ENCODE results near the gene BPI.

The BPI gene

DNA sequence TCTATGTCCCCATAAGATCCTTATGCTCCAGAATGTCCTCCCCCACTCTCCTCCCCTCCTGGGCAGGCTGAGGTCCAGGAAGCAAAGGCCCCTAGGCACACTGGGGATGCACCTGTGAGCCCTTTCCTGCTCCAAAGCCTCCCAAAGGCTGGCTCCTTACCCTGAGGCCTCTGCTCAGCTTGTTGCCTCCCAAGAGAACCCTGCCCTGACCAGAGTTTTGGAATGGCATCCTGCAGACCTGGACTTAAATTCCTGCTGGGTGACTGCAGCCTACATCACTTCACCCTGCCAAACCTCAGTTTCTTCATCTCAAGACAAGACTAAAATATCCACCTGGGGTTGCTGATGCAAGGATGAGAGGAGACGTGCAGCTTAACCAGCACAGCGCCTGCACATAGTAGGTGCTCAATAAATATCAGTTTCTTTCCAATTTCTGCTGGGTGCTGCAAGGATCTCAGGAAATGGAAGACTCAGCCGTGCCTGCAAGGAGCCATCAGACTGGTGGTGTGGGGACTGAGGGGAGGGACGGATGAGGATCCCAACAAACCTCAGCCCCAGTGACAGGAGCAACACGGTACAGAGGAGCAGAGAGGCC lies 40.2 kb downstream of the BPI start:
- Mint-ChIP-seq H3K27me3 (peaks cover 7% of the 10 kb centered on the region), H3K36me3 (ENCODE audit: low read depth) (no peaks in the 10 kb centered on the region), H3K4me3 (no peak overlapping the region), H3K4me1 (ENCODE audit: low read depth) (no peaks in the 10 kb centered on the region), H3K9me3 (peaks cover under 1% of the 10 kb centered on the region), H3K27ac (no peak overlapping the region)

DNA sequence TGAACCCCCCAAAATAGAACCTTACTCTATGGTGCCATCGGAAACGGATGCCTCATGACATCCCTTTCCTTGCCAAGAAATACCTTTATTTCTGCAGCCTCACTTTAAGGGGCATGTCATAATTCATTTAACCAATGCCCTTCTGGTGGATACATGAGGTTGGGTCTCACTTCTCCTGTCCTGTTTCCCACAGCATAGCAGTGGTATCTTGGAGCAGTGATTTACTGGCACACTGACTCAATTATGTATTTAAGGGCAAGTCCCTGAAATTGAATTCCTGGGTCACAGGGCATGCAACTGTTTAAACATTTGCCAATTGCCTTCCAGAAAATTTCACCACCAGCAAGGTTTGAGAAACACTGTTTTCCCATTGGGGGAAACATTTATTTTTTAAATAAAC lies 41.7 kb downstream of the BPI start:
- Mint-ChIP-seq H3K4me3 (no peak overlapping the region), H3K9me3 (no peaks in the 10 kb centered on the region), H3K27ac (no peak overlapping the region), H3K27me3 (peaks cover 3% of the 10 kb centered on the region), H3K36me3 (ENCODE audit: low read depth) (no peaks in the 10 kb centered on the region), H3K4me1 (ENCODE audit: low read depth) (no peaks in the 10 kb centered on the region)

DNA sequence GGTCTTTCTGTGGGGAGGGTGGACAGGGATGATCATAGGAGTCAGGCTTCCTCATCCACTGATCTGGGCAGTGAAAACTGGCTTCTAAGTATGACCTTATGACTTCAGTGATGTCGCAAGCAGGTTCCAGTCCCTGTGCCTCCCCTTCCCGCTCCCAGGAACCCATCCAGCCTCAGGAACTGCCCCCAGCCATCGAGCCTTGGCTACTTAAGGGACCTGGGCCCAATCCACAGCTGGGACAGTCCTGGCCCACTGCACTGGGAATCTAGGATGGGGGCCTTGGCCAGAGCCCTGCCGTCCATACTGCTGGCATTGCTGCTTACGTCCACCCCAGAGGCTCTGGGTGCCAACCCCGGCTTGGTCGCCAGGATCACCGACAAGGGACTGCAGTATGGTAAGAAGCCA lies 42.3 kb downstream of the BPI start, which contains the start of gene LBP:
Gene LBP (plus strand): TSS at position 236 of the 405 bp plus-strand sequence. CDS start 35 bp downstream, at position 271.
- Mint-ChIP-seq H3K9me3 (no peaks in the 10 kb centered on the region), H3K4me3 (no peak within 1 kb of the TSS), H3K36me3 (ENCODE audit: low read depth) (no peaks in the 10 kb centered on the region), H3K4me1 (ENCODE audit: low read depth) (no peaks in the 10 kb centered on the region), H3K27ac (no peak within 1 kb of the TSS), H3K27me3 (peaks cover 3% of the 10 kb centered on the region)

DNA sequence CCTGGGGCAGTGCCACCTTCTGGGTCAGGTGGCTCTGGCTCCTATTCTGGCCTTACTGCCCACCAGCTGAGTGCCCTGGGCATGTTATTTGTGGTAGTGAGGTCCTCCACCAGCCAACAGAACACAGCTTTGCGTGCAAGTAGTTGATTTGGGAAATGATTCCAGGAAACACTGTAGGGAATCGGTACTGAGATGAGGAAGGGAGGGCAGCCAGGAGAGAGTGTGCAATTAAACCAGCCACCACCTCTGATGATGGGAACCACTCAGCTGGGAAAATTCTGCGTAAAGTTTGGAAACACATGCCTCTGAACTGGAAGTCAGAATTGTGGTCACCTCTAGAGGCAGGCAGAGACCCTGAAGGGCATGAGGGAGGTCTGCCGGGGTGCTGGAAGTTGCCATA lies 42.8 kb downstream of the BPI start:
- H3K9me3 Mint-ChIP-seq = no peaks in the 10 kb centered on the region
- no peaks in the 10 kb centered on the region for H3K36me3 Mint-ChIP-seq (ENCODE audit: low read depth)
- H3K27ac Mint-ChIP-seq = no peak overlapping the region
- no peak overlapping the region for H3K4me3 Mint-ChIP-seq
- H3K4me1 Mint-ChIP-seq (ENCODE audit: low read depth) = no peaks in the 10 kb centered on the region
- peaks cover 3% of the 10 kb centered on the region for H3K27me3 Mint-ChIP-seq

DNA sequence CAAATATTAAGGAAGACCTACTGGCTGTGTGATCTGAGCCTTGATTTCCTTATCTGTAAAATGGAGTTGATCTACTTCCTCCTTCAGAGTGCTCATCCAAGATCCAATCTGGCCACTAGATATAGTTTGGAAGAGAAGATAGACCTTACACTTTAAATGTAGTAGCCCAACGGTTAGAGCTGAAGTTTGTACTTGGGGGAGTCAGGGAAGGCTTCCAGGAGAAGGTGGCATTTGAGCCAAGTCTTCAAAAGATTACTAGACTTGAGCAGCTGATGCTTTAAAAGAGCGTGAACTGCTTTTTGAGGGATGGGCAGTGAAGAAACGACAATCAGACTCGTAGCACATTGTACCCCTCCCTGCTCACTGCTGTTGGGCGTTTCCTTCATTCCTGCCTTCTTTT lies 45.9 kb downstream of the BPI start:
- Mint-ChIP-seq H3K36me3 (ENCODE audit: low read depth) (no peaks in the 10 kb centered on the region), H3K27ac (no peak overlapping the region), H3K9me3 (no peaks in the 10 kb centered on the region), H3K27me3 (peaks cover 3% of the 10 kb centered on the region), H3K4me1 (ENCODE audit: low read depth) (no peaks in the 10 kb centered on the region), H3K4me3 (no peak overlapping the region)

DNA sequence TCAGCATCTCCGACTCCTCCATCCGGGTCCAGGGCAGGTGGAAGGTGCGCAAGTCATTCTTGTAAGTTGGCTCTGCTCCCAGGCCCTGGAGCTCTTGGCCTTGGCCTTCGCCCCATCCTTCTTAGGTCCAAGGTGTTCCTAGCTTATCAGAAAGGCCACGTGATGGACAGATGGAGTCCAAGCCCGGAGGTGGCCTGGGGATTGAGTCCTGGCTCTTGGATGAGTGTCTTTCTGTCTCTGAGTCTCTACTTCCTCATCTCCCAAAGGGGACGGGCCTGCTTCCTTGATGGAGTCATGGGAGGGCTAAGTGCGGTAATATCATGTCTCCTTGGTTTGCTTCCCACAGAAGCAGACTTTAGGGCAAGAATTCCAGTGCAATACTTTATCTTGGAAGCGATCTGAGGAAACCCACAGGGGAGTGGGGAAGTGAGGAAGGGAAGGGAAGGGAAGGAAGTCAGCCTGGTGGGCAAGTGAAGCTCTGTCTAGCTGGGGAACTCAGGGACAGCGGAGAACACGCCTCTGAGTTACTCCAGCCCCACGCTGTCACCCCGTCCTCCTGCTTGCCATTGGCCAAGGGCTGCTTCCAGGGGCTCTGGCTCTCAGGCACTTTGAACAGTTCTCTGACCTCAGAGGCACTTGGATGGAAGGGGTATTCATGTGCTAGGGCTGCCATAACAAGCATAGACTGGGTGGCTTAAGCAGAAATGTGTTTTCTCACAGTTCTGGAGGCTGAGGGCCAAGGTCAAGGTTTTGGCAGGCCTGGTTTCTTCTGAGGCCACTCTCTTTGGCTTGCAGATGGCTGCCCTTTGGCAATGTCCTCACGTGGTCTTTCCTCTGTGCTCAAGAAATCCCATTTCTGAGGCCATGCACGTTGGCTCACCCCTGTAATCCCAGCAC lies 47.2 kb downstream of the BPI start:
- Mint-ChIP-seq H3K27me3 (peaks cover 3% of the 10 kb centered on the region), H3K36me3 (ENCODE audit: low read depth) (no peaks in the 10 kb centered on the region), H3K4me1 (ENCODE audit: low read depth) (no peaks in the 10 kb centered on the region), H3K9me3 (no peaks in the 10 kb centered on the region), H3K27ac (no peak overlapping the region), H3K4me3 (no peak overlapping the region)

DNA sequence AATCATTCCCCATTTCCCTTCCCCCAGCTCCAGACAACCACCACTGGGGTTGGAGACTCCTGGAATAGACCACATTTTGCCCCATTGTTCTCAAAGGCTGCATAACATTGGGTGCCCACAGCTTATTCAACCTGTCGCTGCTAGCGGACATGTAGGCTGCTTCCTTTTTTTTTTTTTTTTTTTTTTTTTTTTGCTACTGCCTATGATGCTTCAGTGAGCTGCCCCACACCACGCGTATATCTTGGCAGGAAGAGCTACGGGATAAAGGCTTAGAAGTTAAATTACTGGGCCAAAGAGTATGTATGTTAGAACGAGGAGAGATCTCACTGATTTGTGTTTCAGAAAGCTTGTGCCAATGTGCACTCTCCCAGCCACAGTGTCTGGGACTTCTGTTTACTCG lies 49.4 kb downstream of the BPI start:
- no peaks in the 10 kb centered on the region for H3K9me3 Mint-ChIP-seq
- no peak overlapping the region for H3K27ac Mint-ChIP-seq
- H3K27me3 Mint-ChIP-seq = peaks cover 3% of the 10 kb centered on the region
- peaks cover 4% of the 10 kb centered on the region for H3K4me1 Mint-ChIP-seq (ENCODE audit: low read depth)
- no peaks in the 10 kb centered on the region for H3K36me3 Mint-ChIP-seq (ENCODE audit: low read depth)
- H3K4me3 Mint-ChIP-seq = no peak overlapping the region

DNA sequence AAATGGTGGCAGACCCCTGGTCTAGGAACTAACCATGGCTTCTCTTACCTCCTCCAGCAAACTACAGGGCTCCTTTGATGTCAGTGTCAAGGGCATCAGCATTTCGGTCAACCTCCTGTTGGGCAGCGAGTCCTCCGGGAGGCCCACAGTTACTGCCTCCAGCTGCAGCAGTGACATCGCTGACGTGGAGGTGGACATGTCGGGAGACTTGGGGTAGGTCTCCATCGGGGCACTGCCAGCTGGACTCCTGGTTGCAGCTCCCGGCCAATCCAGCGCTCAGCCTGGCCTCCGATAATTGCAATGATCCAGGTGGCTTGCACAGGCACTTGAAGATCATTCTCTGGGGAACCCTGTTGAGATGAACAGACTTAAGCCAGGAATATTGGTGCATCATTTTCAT lies 50.3 kb downstream of the BPI start:
- H3K27ac Mint-ChIP-seq = no peak overlapping the region
- peaks cover 3% of the 10 kb centered on the region for H3K27me3 Mint-ChIP-seq
- H3K36me3 Mint-ChIP-seq (ENCODE audit: low read depth) = no peaks in the 10 kb centered on the region
- H3K4me3 Mint-ChIP-seq = no peak overlapping the region
- no peaks in the 10 kb centered on the region for H3K9me3 Mint-ChIP-seq
- peaks cover 4% of the 10 kb centered on the region for H3K4me1 Mint-ChIP-seq (ENCODE audit: low read depth)

DNA sequence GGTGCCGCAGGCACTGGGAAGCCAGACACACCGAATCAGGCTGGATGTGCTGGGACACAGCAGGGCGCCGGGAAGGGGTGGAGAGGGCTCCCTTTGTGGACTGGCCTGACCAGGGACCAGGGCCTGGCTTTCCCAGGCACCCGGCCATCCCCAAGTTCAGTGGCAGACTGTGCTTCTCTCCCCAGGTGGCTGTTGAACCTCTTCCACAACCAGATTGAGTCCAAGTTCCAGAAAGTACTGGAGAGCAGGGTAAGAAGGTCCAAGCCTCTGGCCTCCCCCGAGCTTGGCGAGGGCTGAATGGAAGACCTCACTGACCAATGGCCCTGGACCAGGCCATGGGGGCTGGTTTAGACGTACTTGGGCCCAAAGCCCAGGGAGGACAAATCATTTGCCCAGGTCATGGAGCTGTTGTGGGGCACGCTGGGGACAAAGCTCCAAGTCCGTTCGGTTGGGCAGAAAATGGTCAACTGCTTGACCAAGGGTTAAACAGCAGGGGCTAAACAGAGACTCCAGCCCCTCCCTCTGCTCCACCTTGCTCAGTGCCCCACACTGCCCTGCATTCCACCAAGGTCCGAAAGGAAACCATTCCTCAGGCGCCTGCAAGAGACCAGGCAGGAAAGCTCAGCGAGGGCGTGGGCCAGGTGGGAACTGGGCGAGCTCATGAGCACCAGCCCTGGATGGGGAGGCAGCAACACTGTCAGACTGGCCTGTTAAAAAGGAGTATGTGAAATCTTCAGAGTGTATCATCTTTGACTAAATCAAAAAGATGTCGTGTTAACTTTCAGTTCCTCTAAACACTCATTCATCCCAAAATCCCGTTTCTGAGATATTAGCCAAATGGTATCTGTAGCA lies 51.4 kb downstream of the BPI start:
- H3K27ac Mint-ChIP-seq = no peak overlapping the region
- H3K4me1 Mint-ChIP-seq (ENCODE audit: low read depth) = peaks cover 4% of the 10 kb centered on the region
- H3K4me3 Mint-ChIP-seq = no peak overlapping the region
- H3K9me3 Mint-ChIP-seq = no peaks in the 10 kb centered on the region
- H3K27me3 Mint-ChIP-seq = peaks cover 3% of the 10 kb centered on the region
- no peaks in the 10 kb centered on the region for H3K36me3 Mint-ChIP-seq (ENCODE audit: low read depth)

DNA sequence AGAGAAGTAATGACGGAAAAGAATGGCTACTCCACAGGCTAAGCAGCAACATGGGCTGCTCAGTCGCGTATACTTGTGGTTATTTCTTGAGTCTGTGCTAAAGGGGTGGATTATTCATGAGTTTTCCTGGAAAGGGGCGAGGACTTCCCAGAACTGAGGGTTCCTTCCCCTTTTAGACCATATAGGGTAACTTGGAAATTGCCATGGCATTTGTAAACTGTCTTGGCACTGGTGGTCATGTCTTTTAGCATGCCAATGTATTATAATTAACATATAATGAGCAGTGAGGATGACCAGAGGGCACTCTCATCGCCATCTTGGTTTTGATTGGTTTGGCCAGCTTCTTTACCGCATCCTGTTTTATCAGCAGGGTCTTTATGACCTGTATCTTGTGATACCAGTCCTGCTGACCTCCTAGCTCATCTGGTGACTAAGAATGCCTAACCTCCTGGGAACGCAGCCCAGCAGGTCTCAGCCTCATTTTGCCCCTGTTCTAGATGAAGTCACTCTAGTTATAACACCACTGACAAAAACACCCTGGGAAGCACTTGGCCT lies 53.8 kb downstream of the BPI start:
- no peak overlapping the region for H3K4me3 Mint-ChIP-seq
- peaks cover 4% of the 10 kb centered on the region for H3K4me1 Mint-ChIP-seq (ENCODE audit: low read depth)
- peaks cover 3% of the 10 kb centered on the region for H3K27me3 Mint-ChIP-seq
- H3K9me3 Mint-ChIP-seq = no peaks in the 10 kb centered on the region
- H3K36me3 Mint-ChIP-seq (ENCODE audit: low read depth) = no peaks in the 10 kb centered on the region
- no peak overlapping the region for H3K27ac Mint-ChIP-seq

DNA sequence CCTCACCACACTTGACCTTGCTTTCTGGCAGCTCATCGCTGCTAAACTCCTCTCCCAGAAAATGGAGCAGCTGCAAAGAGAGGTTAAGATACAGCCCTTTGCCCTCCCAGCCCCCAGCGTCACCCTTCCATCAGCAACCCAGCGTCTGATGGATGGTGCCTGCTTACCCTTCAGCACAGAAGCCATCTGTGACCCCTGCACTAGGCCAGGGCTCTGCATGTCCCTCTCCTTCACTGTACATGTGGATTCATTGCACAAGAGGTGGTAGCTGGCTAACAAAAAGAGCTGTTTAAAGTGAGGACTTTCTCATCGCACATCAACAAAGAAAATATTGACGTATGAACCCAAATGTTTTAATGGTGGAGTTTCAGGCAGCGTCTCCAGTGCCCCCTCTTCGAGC lies 54.6 kb downstream of the BPI start:
- no peak overlapping the region for H3K27ac Mint-ChIP-seq
- H3K36me3 Mint-ChIP-seq (ENCODE audit: low read depth) = no peaks in the 10 kb centered on the region
- H3K9me3 Mint-ChIP-seq = no peaks in the 10 kb centered on the region
- peaks cover 3% of the 10 kb centered on the region for H3K27me3 Mint-ChIP-seq
- no peak overlapping the region for H3K4me3 Mint-ChIP-seq
- peaks cover 4% of the 10 kb centered on the region for H3K4me1 Mint-ChIP-seq (ENCODE audit: low read depth)

DNA sequence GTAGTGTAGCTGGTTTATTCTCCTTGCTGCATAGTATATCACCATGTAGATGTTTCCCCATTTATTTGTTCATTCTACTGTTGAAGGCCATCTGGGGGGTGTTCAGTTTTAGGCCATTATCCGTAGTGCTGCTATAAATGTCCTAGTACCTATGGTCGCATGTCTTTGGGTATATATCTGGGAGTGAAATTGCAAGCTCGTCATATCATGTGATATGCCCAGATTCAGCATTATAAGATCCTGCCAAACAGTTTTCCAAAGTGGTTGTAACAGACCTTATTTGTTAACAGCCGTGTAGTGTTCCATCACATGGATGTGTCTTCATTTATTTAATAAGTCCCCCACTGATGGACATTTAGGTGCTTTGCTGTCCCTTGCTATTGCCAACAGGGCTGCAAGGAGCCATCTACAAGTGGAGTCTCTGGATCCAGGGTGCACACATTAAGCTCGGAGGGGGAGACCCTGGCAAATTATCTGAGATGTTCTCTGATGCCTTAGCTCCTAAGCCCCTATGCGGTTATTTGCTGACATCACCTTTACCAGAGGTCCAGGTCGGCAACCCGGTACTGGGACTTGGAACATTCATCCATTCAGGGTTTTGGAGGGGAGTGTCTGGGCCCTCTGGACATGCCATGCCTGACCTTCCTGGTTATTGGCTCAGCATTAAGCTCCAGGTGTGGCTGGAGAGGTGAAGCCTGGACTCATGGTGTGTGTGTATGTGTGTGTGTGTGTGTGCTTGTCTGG lies 59.2 kb downstream of the BPI start:
- H3K9me3 Mint-ChIP-seq = no peaks in the 10 kb centered on the region
- no peak overlapping the region for H3K4me3 Mint-ChIP-seq
- H3K27ac Mint-ChIP-seq = no peak overlapping the region
- no peaks in the 10 kb centered on the region for H3K27me3 Mint-ChIP-seq
- H3K36me3 Mint-ChIP-seq (ENCODE audit: low read depth) = no peaks in the 10 kb centered on the region
- no peaks in the 10 kb centered on the region for H3K4me1 Mint-ChIP-seq (ENCODE audit: low read depth)

DNA sequence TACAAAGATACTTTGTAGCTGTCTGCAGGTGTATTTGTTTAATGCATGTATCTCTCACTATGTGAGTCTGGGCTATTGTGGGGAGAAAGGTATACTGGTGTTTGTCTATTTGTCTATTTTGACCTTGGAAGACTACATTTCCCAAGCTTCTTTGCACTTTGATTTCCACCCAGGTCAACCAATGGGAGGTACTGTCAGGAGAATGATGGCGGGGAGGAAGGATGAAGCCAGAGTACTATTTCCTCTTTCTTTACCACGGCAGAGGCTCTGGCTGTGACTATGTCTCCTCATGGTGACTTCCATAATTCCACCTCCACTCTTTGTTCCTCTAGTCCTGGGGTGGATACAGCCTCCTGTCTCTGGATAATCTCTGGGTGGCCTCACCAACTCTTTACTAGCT lies 65.4 kb downstream of the BPI start:
- H3K27ac Mint-ChIP-seq = no peak overlapping the region
- H3K27me3 Mint-ChIP-seq = no peaks in the 10 kb centered on the region
- H3K4me1 Mint-ChIP-seq (ENCODE audit: low read depth) = no peaks in the 10 kb centered on the region
- no peak overlapping the region for H3K4me3 Mint-ChIP-seq
- H3K36me3 Mint-ChIP-seq (ENCODE audit: low read depth) = no peaks in the 10 kb centered on the region
- no peaks in the 10 kb centered on the region for H3K9me3 Mint-ChIP-seq

DNA sequence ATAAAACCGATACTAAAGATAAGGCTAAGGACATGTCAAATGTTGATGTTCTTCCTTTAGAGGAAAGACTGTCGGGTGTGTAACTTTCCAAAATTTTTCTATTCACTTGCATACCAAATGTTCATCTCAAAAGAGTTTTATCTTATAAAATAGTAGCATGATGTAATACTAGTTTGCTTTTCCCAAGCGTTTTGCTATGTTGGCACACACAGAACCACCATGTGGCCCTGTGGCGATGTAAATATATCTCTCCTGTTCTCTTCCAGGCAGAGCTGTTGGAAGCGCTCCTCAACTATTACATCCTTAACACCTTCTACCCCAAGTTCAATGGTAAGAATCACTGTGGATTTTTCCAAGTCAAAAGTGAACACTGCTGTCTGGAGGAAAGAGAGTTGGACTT lies 68.8 kb downstream of the BPI start:
- no peaks in the 10 kb centered on the region for H3K36me3 Mint-ChIP-seq (ENCODE audit: low read depth)
- H3K9me3 Mint-ChIP-seq = no peaks in the 10 kb centered on the region
- H3K4me1 Mint-ChIP-seq (ENCODE audit: low read depth) = no peaks in the 10 kb centered on the region
- H3K4me3 Mint-ChIP-seq = no peak overlapping the region
- no peak overlapping the region for H3K27ac Mint-ChIP-seq
- H3K27me3 Mint-ChIP-seq = peaks cover 4% of the 10 kb centered on the region

Data from stimulated activated naive CD8-positive, alpha-beta T cell treated with anti-CD3 and anti-CD28 coated beads, Interleukin-15, Interleukin-2, amounts not matched to agents 100 ng/mL and 50 ng/mL, for 24 hours (primary cell).